HepG2 (cell line): Measurements from ENCODE around the gene ENGASE. TPM values are rescaled to one million over a fixed set of nuclear protein-coding genes. Genes with fewer than 3 reads are reported as not detected.
A peak's percentile ranks its signal among the peaks of the same experiment; 100 is the strongest.

Source experiments
- ATAC-seq: fragments of 200-7000 bp; cut with Tn5 transposase; 3 replicates; pipeline ENCODE4 v1.9.1; 2020; ENCODE audit warnings: mild to moderate bottlenecking, moderate library complexity
- BruUV-seq: library from RNA; stranded (reverse); fragments of 400-500 nt; replicated peaks from 2 replicates; lab custom pipeline; 2021; lab: Mats Ljungman, UMichigan
- CTCF ChIA-PET: fragments of 300-600 bp; formaldehyde crosslinking; extraction: SDS; loops from one replicate; lab custom pipeline; 2021; ENCODE audit warnings: low total read pairs, inconsistent platforms, low intra/inter-chr PET ratio; lab: Yijun Ruan, JAX
- POLR2A ChIA-PET: fragments of 350-600 bp; sonication (Branson Sonifier 250); formaldehyde crosslinking; loops from one replicate; lab custom pipeline; 2020; ENCODE audit warnings: antibody characterized with exemption, inconsistent platforms; lab: Yijun Ruan, JAX
- DNase-seq: peaks from one replicate; pipeline ENCODE4 v3.0.0-alpha.2; 2015; ENCODE audit warnings: low spot score
- FAIRE-seq: peaks from 3 replicates; lab custom pipeline; 2011; peaks lifted over from hg19 to GRCh38; lab: Jason Lieb, UNC
- H2AFZ ChIP-seq: one replicate; pipeline ENCODE4 v1.6.1; 2011; ENCODE audit warnings: low read length, inconsistent platforms
- H3K27ac ChIP-seq: fragments of 300-600 bp; 3 replicates; pipeline ENCODE4 v1.8.0; 2011; ENCODE audit warnings: mixed run types, mild to moderate bottlenecking, mixed read lengths, low read length, inconsistent platforms; ENCODE audit not compliant: insufficient read depth; ENCODE audit errors: extremely low read length
- H3K27me3 ChIP-seq, 2 experiments: fragments of 200-600 bp in 1 of 2; 2 replicates in 1 of 2; 3 replicates in 1 of 2; pipeline versions ENCODE4 v1.6.0 to v1.8.0; 2011; ENCODE audit warnings: low read length in 2 of 2, mild to moderate bottlenecking in 2 of 2, moderate library complexity in 2 of 2, inconsistent platforms in 1 of 2; ENCODE audit not compliant: insufficient read depth in 2 of 2, control insufficient read depth in 1 of 2
- H3K36me3 ChIP-seq, 2 experiments: fragments of 200-600 bp in 1 of 2; replicated peaks in 1 of 2; 2 replicates in 1 of 2; 3 replicates in 1 of 2; pipeline versions ENCODE4 v1.5.1 to v1.8.0; 2011; ENCODE audit warnings: low read length in 2 of 2, inconsistent platforms in 1 of 2; ENCODE audit not compliant: insufficient read depth in 2 of 2, control insufficient read depth in 1 of 2
- H3K4me1 ChIP-seq: 2 replicates; pipeline ENCODE4 v1.5.1; 2012; ENCODE audit warnings: low read length, inconsistent platforms; ENCODE audit not compliant: insufficient read depth
- H3K4me2 ChIP-seq: 2 replicates; pipeline ENCODE4 v1.6.0; 2011; ENCODE audit warnings: low read depth, low read length, inconsistent platforms
- H3K4me3 ChIP-seq, 3 experiments: fragments of 200-600 bp in 1 of 3; sonication (generic), shearing (Covaris generic) in 1 of 3; replicated peaks in 1 of 3; 2 replicates each; pipeline ENCODE4 v1.5.1; 2011 to 2016; ENCODE audit warnings: low read length in 3 of 3, inconsistent platforms in 2 of 3, low read depth in 2 of 3, mild to moderate bottlenecking in 2 of 3, control low read depth in 1 of 3, mixed read lengths in 1 of 3; ENCODE audit not compliant: insufficient read depth in 1 of 3
- H3K79me2 ChIP-seq: one replicate; pipeline ENCODE4 v1.6.1; 2011; ENCODE audit warnings: low read length, inconsistent platforms; ENCODE audit not compliant: insufficient read depth
- H3K9ac ChIP-seq: 2 replicates; pipeline ENCODE4 v1.6.0; 2011; ENCODE audit warnings: mild to moderate bottlenecking, low read depth, low read length, inconsistent platforms; ENCODE audit not compliant: insufficient read depth
- H3K9me3 ChIP-seq: 2 replicates; pipeline ENCODE4 v1.5.1; 2012; ENCODE audit warnings: mild to moderate bottlenecking, low read length
- H4K20me1 ChIP-seq: 2 replicates; pipeline ENCODE4 v1.6.0; 2011; ENCODE audit warnings: inconsistent platforms, mild to moderate bottlenecking, low read length, moderate library complexity; ENCODE audit not compliant: insufficient read depth
- CEBPB ChIP-seq: IDR thresholded peaks from 2 replicates; pipeline ENCODE4 v1.6.1; 2011; ENCODE audit warnings: low read depth, low read length, improper control_type of control experiment, borderline replicate concordance
- CEBPG ChIP-seq: IDR thresholded peaks from 2 replicates; pipeline ENCODE4 v1.6.1; 2016
- PLRG1 ChIP-seq: fragments of 450-650 bp; conservative IDR thresholded peaks from 2 replicates; pipeline ENCODE4 v1.6.1; 2016
- TBX3 ChIP-seq: fragments of 450-650 bp; IDR thresholded peaks from 2 replicates; pipeline ENCODE4 v1.6.1; 2017; ENCODE audit warnings: antibody characterized with exemption, mild to moderate bottlenecking, inconsistent platforms, borderline replicate concordance
- ZNF3 ChIP-seq: IDR thresholded peaks from 2 replicates; pipeline ENCODE4 v1.7.0; 2017; ENCODE audit warnings: inconsistent platforms
- WGBS: methylation state at CpG from one replicate; pipeline ENCODE4 v1.1.6; 2017; ENCODE audit warnings: low lambda C conversion rate; 5-methylcytosine and 5-hydroxymethylcytosine counted together
- in situ Hi-C: cut with HindIII; loops from 2 replicates; pipeline ENCODE4 v1.10.0; 2017; ENCODE audit warnings: low pct_unique_long_range_greater_than_20kb; ENCODE audit not compliant: extremely low pct_ligation_motif_present
- intact Hi-C: fragments of 100-400 bp; cut with micrococcal nuclease; formaldehyde crosslinking; loops from one replicate; pipeline ENCODE4 v1.10.0; 2022; ENCODE audit not compliant: unreplicated experiment
- polyA plus RNA-seq, 8 experiments: library from polyadenylated mRNA; depleted of rRNA in 3 of 8; stranded (reverse) in 7 of 8; unstranded in 1 of 8; fragments of >200 nt; fragmentation: Illumina TruSeq in 4 of 8; extraction: Trizol in 4 of 8; gene quantifications; 2 replicates each; pipeline versions ENCODE4 v1.2.1 to v1.2.3, GENCODE V29; 2011 to 2016; ENCODE audit warnings: low read depth in 4 of 8, missing spikeins in 1 of 8, mixed read lengths in 1 of 8; ENCODE audit not compliant: insufficient read depth in 1 of 8
- total RNA-seq, 5 experiments: library from RNA; depleted of rRNA; stranded (reverse); fragments of >200 nt; fragmentation: Illumina TruSeq; extraction: Trizol; gene quantifications; 2 replicates each; pipeline ENCODE4 v1.2.3, GENCODE V29; 2016; ENCODE audit warnings: low read depth in 1 of 5
- TF ChIP-seq, protein P1 (sequence below): sonication (generic); formaldehyde crosslinking; IDR thresholded peaks from 2 replicates; pipeline ENCODE4 v1.4.0; 2020; ENCODE audit warnings: missing genetic modification reagents
- TF ChIP-seq, protein P2 (sequence below): sonication (generic); formaldehyde crosslinking; IDR thresholded peaks from 2 replicates; pipeline ENCODE4 v1.4.0; 2020; ENCODE audit warnings: missing genetic modification reagents, borderline replicate concordance

The ENGASE gene
- total and polyA plus RNA-seq, 2 of the 13 experiments (the other 11 are each of a cell fraction or from before 2014, with no cell fraction given) = 10.6 to 18.1 TPM

DNA sequence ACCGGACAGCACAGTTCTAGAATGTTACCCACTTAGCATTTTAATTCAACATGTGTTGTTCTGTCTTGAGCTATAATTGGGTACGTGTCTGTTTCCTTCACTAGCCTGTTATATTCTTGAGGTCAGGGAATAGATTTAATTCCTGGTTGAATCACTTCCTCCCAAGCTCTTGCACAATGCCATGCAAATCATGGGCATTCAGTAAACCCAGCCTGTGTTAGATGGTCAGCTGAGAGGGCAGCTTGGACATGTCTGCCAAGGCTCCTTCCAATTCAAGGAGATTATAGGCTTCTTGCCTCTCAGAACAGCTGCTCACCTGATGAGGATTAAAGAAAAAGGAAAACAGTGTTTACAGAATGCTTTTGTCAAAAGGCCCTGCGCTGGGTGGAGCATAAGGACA, 38.0 kb upstream of the ENGASE start:
- no TSS peak for BruUV-seq
- ATAC-seq (no peak), DNase-seq (no peak), FAIRE-seq (no peak)
- H3K9ac ChIP-seq = no peak overlapping the region
- H3K79me2 ChIP-seq = no peaks in the 10 kb centered on the region
- no peak overlapping the region for H3K4me2 ChIP-seq
- H4K20me1 ChIP-seq = no peaks in the 10 kb centered on the region
- peaks cover 18% of the 10 kb centered on the region for H3K4me1 ChIP-seq
- ChIA-PET POLR2A (interaction anchor here (0.9 to 8.8 kb wide), 2 partner anchors 10 to 27 kb away, joined by 3 to 127 read pairs; no protein-coding TSS in a partner anchor), CTCF (no interaction called here)
- H3K9me3 ChIP-seq = no peaks in the 10 kb centered on the region
- intact Hi-C loops (no loop called here), in situ Hi-C loops (no loop called here)
- no peak overlapping the region for H3K27ac ChIP-seq
- no peak overlapping the region for H3K4me3 ChIP-seq
- H2AFZ ChIP-seq = no peak overlapping the region
- 56% methylated on average over 3 of the region's 3 CpGs for WGBS
- H3K27me3 ChIP-seq = peaks cover 12 to 53% of the 10 kb centered on the region in 2 experiments; a peak in 4 of 5 replicates
- no peak for TF ChIP-seq PLRG1
- TF ChIP-seq, protein P1, sequence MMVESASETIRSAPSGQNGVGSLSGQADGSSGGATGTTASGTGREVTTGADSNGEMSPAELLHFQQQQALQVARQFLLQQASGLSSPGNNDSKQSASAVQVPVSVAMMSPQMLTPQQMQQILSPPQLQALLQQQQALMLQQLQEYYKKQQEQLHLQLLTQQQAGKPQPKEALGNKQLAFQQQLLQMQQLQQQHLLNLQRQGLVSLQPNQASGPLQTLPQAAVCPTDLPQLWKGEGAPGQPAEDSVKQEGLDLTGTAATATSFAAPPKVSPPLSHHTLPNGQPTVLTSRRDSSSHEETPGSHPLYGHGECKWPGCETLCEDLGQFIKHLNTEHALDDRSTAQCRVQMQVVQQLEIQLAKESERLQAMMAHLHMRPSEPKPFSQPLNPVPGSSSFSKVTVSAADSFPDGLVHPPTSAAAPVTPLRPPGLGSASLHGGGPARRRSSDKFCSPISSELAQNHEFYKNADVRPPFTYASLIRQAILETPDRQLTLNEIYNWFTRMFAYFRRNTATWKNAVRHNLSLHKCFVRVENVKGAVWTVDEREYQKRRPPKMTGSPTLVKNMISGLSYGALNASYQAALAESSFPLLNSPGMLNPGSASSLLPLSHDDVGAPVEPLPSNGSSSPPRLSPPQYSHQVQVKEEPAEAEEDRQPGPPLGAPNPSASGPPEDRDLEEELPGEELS (CRISPR knock-in tag) = no peak
- TF ChIP-seq, protein P2, sequence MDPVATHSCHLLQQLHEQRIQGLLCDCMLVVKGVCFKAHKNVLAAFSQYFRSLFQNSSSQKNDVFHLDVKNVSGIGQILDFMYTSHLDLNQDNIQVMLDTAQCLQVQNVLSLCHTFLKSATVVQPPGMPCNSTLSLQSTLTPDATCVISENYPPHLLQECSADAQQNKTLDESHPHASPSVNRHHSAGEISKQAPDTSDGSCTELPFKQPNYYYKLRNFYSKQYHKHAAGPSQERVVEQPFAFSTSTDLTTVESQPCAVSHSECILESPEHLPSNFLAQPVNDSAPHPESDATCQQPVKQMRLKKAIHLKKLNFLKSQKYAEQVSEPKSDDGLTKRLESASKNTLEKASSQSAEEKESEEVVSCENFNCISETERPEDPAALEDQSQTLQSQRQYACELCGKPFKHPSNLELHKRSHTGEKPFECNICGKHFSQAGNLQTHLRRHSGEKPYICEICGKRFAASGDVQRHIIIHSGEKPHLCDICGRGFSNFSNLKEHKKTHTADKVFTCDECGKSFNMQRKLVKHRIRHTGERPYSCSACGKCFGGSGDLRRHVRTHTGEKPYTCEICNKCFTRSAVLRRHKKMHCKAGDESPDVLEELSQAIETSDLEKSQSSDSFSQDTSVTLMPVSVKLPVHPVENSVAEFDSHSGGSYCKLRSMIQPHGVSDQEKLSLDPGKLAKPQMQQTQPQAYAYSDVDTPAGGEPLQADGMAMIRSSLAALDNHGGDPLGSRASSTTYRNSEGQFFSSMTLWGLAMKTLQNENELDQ (CRISPR knock-in tag) = no peak
- no peak for TF ChIP-seq TBX3
- 0 out of 2 replicates have a peak, but pooled peaks have one; percentile 23 for TF ChIP-seq CEBPG (CRISPR knock-in tag)
- no peak for TF ChIP-seq ZNF3 (CRISPR knock-in tag)
- TF ChIP-seq CEBPB = peak; percentile 89
- no peaks in the 10 kb centered on the region for H3K36me3 ChIP-seq
